T-helper 17 cell (primary cell): ENCODE data around the gene PDIA5. TPM values are rescaled to one million over a fixed set of nuclear protein-coding genes. Genes with fewer than 3 reads are reported as not detected.

Experiments
- ATAC-seq: fragments of 150-1000 bp; cut with Tn5 transposase; 2 replicates; pipeline ENCODE4 v1.10.0; 2021; ENCODE audit warnings: mild to moderate bottlenecking, moderate library complexity
- DNase-seq, 3 donors: peaks; one replicate each; pipeline versions ENCODE4 v3.0.0 to v3.0.0-alpha.2; 2020 to 2021
- H3K9me3 ChIP-seq: one replicate; pipeline ENCODE4 v1.7.0; 2013; ENCODE audit warnings: low read length, mild to moderate bottlenecking; ENCODE audit not compliant: control insufficient read depth, poor library complexity, severe bottlenecking
- H3K27ac Mint-ChIP-seq: one replicate; pipeline ENCODE4 v1.8.0; 2022; ENCODE audit warnings: mild to moderate bottlenecking, moderate library complexity, mixed read lengths
- H3K27me3 Mint-ChIP-seq: one replicate; pipeline ENCODE4 v1.8.0; 2022; ENCODE audit warnings: mixed read lengths
- H3K36me3 Mint-ChIP-seq: one replicate; pipeline ENCODE4 v1.8.0; 2022; ENCODE audit warnings: low read depth, mixed read lengths
- H3K4me1 Mint-ChIP-seq: one replicate; pipeline ENCODE4 v1.8.0; 2022; ENCODE audit warnings: mild to moderate bottlenecking, mixed read lengths
- H3K4me3 Mint-ChIP-seq: one replicate; pipeline ENCODE4 v1.8.0; 2022; ENCODE audit warnings: mild to moderate bottlenecking, moderate library complexity, mixed read lengths
- total RNA-seq, 4 donors: library from RNA in 2 of 4; stranded (reverse) in 2 of 4; gene quantifications; one replicate each; pipeline ENCODE4 v1.2.3 and lab custom pipeline; 2022 to 2026

PDIA5 gene
- total RNA-seq, 2 donors from 2014 or later: 4.6 to 6.2 TPM

GRCh38 chr3:123093696-123094095 is 26.9 kb downstream of the PDIA5 start:
- H3K4me1 Mint-ChIP-seq: peaks cover 20% of the 10 kb centered on the region
- no peaks in the 10 kb centered on the region for H3K9me3 ChIP-seq
- H3K4me3 Mint-ChIP-seq: no peak overlapping the region
- H3K27me3 Mint-ChIP-seq: no peaks in the 10 kb centered on the region
- peak overlapping the region; percentile 2 for H3K27ac Mint-ChIP-seq
- no peak for DNase-seq
- no peak for ATAC-seq
- peaks cover 13% of the 10 kb centered on the region for H3K36me3 Mint-ChIP-seq

GRCh38 chr3:123094516-123095313 is 27.9 kb downstream of the PDIA5 start:
- Mint-ChIP-seq H3K4me1 (peaks cover 25% of the 10 kb centered on the region), H3K4me3 (no peak overlapping the region), H3K36me3 (peaks cover 12% of the 10 kb centered on the region), H3K27me3 (no peaks in the 10 kb centered on the region), H3K27ac (no peak overlapping the region)
- no peak for ATAC-seq
- H3K9me3 ChIP-seq: no peaks in the 10 kb centered on the region
- no peak for DNase-seq

GRCh38 chr3:123096126-123096525 is 29.3 kb downstream of the PDIA5 start:
- ATAC-seq (no peak), DNase-seq (no peak)
- Mint-ChIP-seq H3K4me1 (peaks cover 18% of the 10 kb centered on the region), H3K4me3 (no peak overlapping the region), H3K27me3 (no peaks in the 10 kb centered on the region), H3K27ac (no peak overlapping the region), H3K36me3 (peaks cover 12% of the 10 kb centered on the region)
- H3K9me3 ChIP-seq: no peaks in the 10 kb centered on the region

GRCh38 chr3:123096731-123097130 is 29.9 kb downstream of the PDIA5 start:
- H3K36me3 Mint-ChIP-seq: peaks cover 11% of the 10 kb centered on the region
- no peaks in the 10 kb centered on the region for H3K27me3 Mint-ChIP-seq
- H3K4me3 Mint-ChIP-seq: no peak overlapping the region

GRCh38 chr3:123098426-123099330 is 31.9 kb downstream of the PDIA5 start:
- ATAC-seq: no peak
- Mint-ChIP-seq H3K4me3 (no peak overlapping the region), H3K4me1 (peaks cover 8% of the 10 kb centered on the region), H3K27me3 (no peaks in the 10 kb centered on the region), H3K36me3 (peaks cover 16% of the 10 kb centered on the region), H3K27ac (no peak overlapping the region)
- no peaks in the 10 kb centered on the region for H3K9me3 ChIP-seq
- no peak for DNase-seq

More at GRCh38 chr3:123096731-123097130, 29.9 kb downstream of the PDIA5 start:
- H3K9me3 ChIP-seq: no peaks in the 10 kb centered on the region
- ATAC-seq (no peak), DNase-seq (no peak)
- no peak overlapping the region for H3K27ac Mint-ChIP-seq
- peaks cover 15% of the 10 kb centered on the region for H3K4me1 Mint-ChIP-seq

- H3K9me3 ChIP-seq: no peaks in the 10 kb centered on the region
- peaks cover 18% of the 10 kb centered on the region for H3K36me3 Mint-ChIP-seq
- ATAC-seq (no peak), DNase-seq (no peak)
- H3K27me3 Mint-ChIP-seq: no peaks in the 10 kb centered on the region
- peaks cover 10% of the 10 kb centered on the region for H3K4me1 Mint-ChIP-seq
- H3K27ac Mint-ChIP-seq: peak overlapping the region; percentile 14
- H3K4me3 Mint-ChIP-seq: no peak overlapping the region
These were observed 32.7 kb downstream of the PDIA5 start for GRCh38 chr3:123099331-123100192.

GRCh38 chr3:123100193-123100776 is 33.5 kb downstream of the PDIA5 start:
- ATAC-seq: no peak
- Mint-ChIP-seq H3K27ac (no peak overlapping the region), H3K4me3 (no peak overlapping the region), H3K36me3 (peaks cover 18% of the 10 kb centered on the region), H3K27me3 (no peaks in the 10 kb centered on the region), H3K4me1 (peaks cover 10% of the 10 kb centered on the region)
- no peaks in the 10 kb centered on the region for H3K9me3 ChIP-seq
- DNase-seq: no peak

GRCh38 chr3:123102249-123102648 is 35.4 kb downstream of the PDIA5 start:
- ATAC-seq (no peak), DNase-seq (no peak)
- Mint-ChIP-seq H3K27ac (peak overlapping the region; percentile 56), H3K4me3 (no peak overlapping the region), H3K36me3 (peaks cover 13% of the 10 kb centered on the region), H3K27me3 (no peaks in the 10 kb centered on the region), H3K4me1 (peaks cover 10% of the 10 kb centered on the region)
- H3K9me3 ChIP-seq: no peaks in the 10 kb centered on the region

GRCh38 chr3:123102826-123103225 is 36.0 kb downstream of the PDIA5 start:
- Mint-ChIP-seq H3K4me3 (no peak overlapping the region), H3K4me1 (peaks cover 10% of the 10 kb centered on the region), H3K36me3 (peaks cover 13% of the 10 kb centered on the region), H3K27me3 (no peaks in the 10 kb centered on the region), H3K27ac (no peak overlapping the region)
- no peaks in the 10 kb centered on the region for H3K9me3 ChIP-seq
- no peak for ATAC-seq
- no peak for DNase-seq

GRCh38 chr3:123104550-123104949 is 37.7 kb downstream of the PDIA5 start:
- Mint-ChIP-seq H3K27me3 (no peaks in the 10 kb centered on the region), H3K36me3 (peaks cover 11% of the 10 kb centered on the region), H3K4me1 (peaks cover 5% of the 10 kb centered on the region), H3K27ac (no peak overlapping the region), H3K4me3 (no peak overlapping the region)
- H3K9me3 ChIP-seq: no peaks in the 10 kb centered on the region
- no peak for ATAC-seq
- DNase-seq: no peak

GRCh38 chr3:123105201-123106189 is 38.7 kb downstream of the PDIA5 start:
- Mint-ChIP-seq H3K4me1 (peaks cover 8% of the 10 kb centered on the region), H3K27me3 (no peaks in the 10 kb centered on the region), H3K27ac (no peak overlapping the region), H3K36me3 (peaks cover 11% of the 10 kb centered on the region), H3K4me3 (peak overlapping the region; percentile 15)
- DNase-seq: no peak
- ATAC-seq: peak; percentile 59
- H3K9me3 ChIP-seq: no peaks in the 10 kb centered on the region
